ENCODE measurements around the gene UBE2B.

DNA sequence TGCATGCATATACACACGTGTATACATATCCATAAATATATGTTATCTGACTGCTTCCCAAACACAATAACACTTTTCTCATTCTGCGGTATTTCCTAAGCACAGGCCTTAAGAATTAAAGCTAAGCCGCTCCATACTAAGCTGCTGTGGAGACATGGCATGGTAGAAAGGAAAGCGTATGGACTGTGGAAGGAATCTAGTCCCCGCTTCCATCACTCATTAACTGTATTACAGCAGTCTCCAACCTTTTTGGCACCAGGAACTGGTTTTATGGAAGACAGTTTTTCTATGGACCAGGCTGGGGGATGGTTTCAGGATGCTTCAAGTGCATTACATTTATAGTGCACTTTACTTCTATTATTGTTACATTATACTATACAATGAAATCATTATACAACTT is 15.7 kb upstream of the UBE2B start:
- TF ChIP-seq CTCF (IDR thresholded peaks at IDR 0.05) (no peak), POLR2A (IDR thresholded peaks at IDR 0.05) (no peak)
